Measurements from ENCODE around the gene ZSWIM3.

The ZSWIM3 gene

DNA sequence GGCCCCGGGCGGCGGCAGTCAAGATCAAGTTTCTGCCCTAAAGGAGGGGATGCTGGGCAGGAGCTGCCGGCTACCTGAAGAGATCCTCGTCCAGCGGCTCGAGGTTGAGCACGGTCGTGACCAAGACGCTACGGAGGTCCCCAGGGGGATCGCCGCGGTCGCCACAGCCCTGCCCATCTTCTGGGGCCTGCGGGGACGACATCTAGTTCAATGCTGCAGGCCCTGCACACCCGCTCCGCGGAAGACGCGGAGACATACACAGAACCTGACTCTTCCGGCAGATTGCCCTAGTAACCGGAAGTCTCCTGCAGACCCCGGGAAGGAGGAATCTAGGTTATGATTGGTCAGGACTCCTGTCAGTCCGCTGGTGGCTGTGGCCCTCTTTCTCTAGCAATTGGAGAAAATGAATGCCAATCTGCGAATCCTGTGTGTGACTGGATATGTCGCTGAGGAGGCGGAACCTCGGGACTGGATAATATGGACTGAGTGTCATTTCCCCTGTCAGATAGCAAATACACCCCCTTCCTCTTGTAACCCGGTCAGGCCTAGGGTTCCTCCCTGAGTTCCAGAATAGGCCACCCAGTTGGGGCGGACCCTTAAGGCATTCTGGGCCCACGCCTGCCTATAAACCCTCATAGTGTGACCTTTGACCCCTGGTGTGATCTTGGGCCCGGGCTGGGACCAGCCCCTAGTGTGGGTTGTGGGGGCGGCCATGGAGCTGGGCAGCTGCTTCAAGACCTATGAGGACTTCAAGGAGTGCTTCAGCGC is at the start of gene ZSWIM3, which contains the start of gene ACOT8:
ZSWIM3 (plus strand) TSS at position 501 of the 768 bp plus-strand sequence; CDS start at position 713, 212 bp downstream.
ACOT8 (minus strand) TSS at position 279 of the 768 bp plus-strand sequence; CDS start at position 202, 77 bp downstream.
- Histone ChIP-seq H3K4me3 (ENCODE audit: low read length) (peak within 1 kb of the TSS; percentile 92), H3K9ac (ENCODE audit: low read length) (peak within 1 kb of the TSS; percentile 93), H3K27me3 (replicated peaks; ENCODE audit: control insufficient read depth, insufficient read depth, low read length) (no peaks in the 10 kb centered on the region), H3K4me1 (ENCODE audit: control insufficient read depth, insufficient read depth, low read length) (peaks cover 28% of the 10 kb centered on the region), H3K9me3 (ENCODE audit: control insufficient read depth, low read length) (no peaks in the 10 kb centered on the region), H3K36me3 (ENCODE audit: control insufficient read depth, insufficient read depth, low read length, severe bottlenecking) (peaks cover 9% of the 10 kb centered on the region)
- peak; percentile 100 for DNase-seq (ENCODE audit: low read depth)

DNA sequence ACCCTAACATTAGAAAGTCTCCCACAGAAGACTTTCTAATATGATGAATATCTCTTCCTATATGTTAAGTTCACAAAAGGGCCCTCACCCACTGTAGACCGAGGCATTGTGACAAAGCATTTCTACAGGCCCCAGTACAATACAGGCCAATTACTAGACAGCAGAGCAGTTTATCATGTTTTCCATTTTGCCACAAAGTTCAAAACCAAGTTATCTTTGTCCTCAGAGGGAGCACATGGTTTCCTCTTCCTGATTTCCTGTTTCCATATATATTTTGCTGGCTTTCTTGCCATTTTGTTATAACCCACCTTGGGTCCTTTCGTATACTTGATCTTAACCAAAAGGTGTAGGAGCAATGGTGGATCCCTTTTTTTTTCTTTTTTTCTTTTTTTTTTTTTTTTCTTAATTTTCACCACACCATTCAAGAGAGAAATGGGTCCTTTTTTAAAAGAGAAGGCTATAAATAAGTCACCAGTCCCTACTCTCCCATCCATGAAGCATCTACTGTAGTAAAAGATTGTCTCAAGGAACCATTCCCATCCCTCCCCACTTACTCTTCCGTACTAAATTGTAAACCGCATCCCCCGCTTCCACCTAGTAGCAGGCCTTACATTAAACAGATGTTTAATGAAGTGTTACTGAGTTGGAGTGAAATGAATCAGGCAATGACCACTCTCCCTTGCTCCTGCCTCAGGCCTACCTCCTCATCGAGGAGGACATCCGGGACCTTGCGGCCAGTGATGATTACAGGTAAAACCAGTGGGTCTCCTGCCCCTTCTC is 47.0 kb upstream of the ZSWIM3 start:
- H3K9me3 ChIP-seq (ENCODE audit: control insufficient read depth, low read length), result no peaks in the 10 kb centered on the region
- H3K9ac ChIP-seq (ENCODE audit: low read length), result no peak overlapping the region
- no peak overlapping the region for H3K4me3 ChIP-seq (ENCODE audit: low read length)
- no peak for DNase-seq (ENCODE audit: low read depth)
- peaks cover 9% of the 10 kb centered on the region for H3K4me1 ChIP-seq (ENCODE audit: control insufficient read depth, insufficient read depth, low read length)
- peaks cover 59% of the 10 kb centered on the region for H3K36me3 ChIP-seq (ENCODE audit: control insufficient read depth, insufficient read depth, low read length, severe bottlenecking)
- no peaks in the 10 kb centered on the region for H3K27me3 ChIP-seq (replicated peaks; ENCODE audit: control insufficient read depth, insufficient read depth, low read length)

DNA sequence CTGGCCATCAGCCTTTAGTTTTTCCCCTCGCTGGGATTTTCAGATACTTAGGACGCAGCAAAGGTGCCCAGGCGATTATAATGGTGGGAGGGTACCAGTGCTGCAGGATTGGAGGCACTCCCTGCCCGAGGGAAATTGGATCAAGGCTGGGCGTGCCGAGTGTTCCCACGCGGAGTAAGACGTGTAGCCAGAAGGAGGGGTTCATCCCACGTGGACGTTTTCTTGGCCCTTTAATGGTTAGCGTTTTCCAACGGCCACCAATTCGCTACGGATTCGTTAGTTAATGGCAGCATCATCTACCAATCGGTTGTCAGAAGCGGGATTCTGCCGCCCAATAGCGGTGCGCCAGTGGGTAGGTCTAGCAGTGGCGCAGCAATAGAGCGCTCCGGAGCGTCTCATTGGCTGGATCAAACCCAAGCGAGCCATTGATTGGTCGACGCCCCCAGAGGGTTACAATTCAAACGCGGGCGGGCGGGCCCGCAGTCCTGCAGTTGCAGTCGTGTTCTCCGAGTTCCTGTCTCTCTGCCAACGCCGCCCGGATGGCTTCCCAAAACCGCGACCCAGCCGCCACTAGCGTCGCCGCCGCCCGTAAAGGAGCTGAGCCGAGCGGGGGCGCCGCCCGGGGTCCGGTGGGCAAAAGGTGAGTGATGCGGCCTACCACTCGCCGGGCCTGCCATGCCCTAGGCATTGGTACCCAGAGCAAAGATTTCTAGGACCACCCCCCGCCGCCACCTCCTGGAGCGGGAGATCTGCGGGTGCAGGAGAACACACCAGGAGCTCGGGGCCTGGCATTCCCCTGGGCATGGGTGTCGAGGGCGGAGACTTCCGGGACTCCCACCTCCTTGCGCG is 45.0 kb upstream of the ZSWIM3 start, which contains the start of gene UBE2C:
UBE2C (plus strand) TSS at position 488 of the 849 bp plus-strand sequence; CDS start at position 540, 52 bp downstream.
- peaks cover 42% of the 10 kb centered on the region for H3K36me3 ChIP-seq (ENCODE audit: control insufficient read depth, insufficient read depth, low read length, severe bottlenecking)
- no peaks in the 10 kb centered on the region for H3K9me3 ChIP-seq (ENCODE audit: control insufficient read depth, low read length)
- no peaks in the 10 kb centered on the region for H3K27me3 ChIP-seq (replicated peaks; ENCODE audit: control insufficient read depth, insufficient read depth, low read length)
- peak within 1 kb of the TSS; percentile 69 for H3K9ac ChIP-seq (ENCODE audit: low read length)
- peak within 1 kb of the TSS; percentile 82 for H3K4me3 ChIP-seq (ENCODE audit: low read length)
- peaks cover 13% of the 10 kb centered on the region for H3K4me1 ChIP-seq (ENCODE audit: control insufficient read depth, insufficient read depth, low read length)
- DNase-seq (ENCODE audit: low read depth), result peak; percentile 100

GRCh38 chr20:45813006-45813340 is 44.4 kb upstream of the ZSWIM3 start:
- no peak for DNase-seq (ENCODE audit: low read depth)
- H3K4me1 ChIP-seq (ENCODE audit: control insufficient read depth, insufficient read depth, low read length), result peaks cover 18% of the 10 kb centered on the region
- no peaks in the 10 kb centered on the region for H3K9me3 ChIP-seq (ENCODE audit: control insufficient read depth, low read length)
- H3K9ac ChIP-seq (ENCODE audit: low read length), result peak overlapping the region; percentile 69
- H3K4me3 ChIP-seq (ENCODE audit: low read length), result peak overlapping the region; percentile 82
- H3K27me3 ChIP-seq (replicated peaks; ENCODE audit: control insufficient read depth, insufficient read depth, low read length), result no peaks in the 10 kb centered on the region
- peaks cover 36% of the 10 kb centered on the region for H3K36me3 ChIP-seq (ENCODE audit: control insufficient read depth, insufficient read depth, low read length, severe bottlenecking)

DNA sequence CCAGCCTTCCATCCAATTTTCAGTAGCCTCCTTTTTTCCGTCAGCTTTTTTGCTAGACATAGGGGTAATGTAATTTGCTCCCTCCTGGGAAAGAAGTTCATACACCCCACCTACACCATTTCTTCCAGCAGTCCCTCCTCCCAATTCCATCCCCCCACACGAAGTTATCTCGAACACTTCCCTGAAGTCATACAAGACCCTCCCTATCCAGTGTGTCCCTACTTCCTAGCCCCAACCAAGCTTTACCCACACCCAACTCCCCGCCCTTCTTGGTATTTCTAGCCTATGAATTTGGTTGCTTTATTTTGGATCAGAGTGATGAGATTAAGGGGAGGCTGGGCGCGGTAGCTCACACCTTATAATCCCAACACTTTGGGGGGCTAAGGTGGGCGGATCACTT is 43.9 kb upstream of the ZSWIM3 start:
- Histone ChIP-seq H3K27me3 (replicated peaks; ENCODE audit: control insufficient read depth, insufficient read depth, low read length) (no peaks in the 10 kb centered on the region), H3K4me1 (ENCODE audit: control insufficient read depth, insufficient read depth, low read length) (peaks cover 21% of the 10 kb centered on the region), H3K9me3 (ENCODE audit: control insufficient read depth, low read length) (no peaks in the 10 kb centered on the region), H3K36me3 (ENCODE audit: control insufficient read depth, insufficient read depth, low read length, severe bottlenecking) (peaks cover 32% of the 10 kb centered on the region), H3K4me3 (ENCODE audit: low read length) (peak overlapping the region; percentile 82), H3K9ac (ENCODE audit: low read length) (no peak overlapping the region)
- no peak for DNase-seq (ENCODE audit: low read depth)

DNA sequence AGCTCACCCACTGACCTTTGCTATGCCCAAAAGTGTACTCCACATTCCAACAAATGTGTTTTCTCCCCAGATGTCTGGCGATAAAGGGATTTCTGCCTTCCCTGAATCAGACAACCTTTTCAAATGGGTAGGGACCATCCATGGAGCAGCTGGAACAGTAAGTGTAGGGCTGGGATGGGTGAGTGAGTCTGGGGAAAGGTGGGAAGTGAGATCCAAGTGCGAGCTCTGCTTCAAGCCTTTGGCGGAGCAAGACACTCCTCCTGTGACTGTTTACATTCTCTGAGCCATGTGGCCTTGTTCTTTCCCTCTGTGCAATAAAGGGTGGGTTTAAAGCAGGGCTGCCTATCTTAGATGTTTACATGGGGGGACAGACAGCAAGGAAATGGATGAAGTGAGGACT is 43.1 kb upstream of the ZSWIM3 start:
- DNase-seq (ENCODE audit: low read depth), result no peak
- no peaks in the 10 kb centered on the region for H3K27me3 ChIP-seq (replicated peaks; ENCODE audit: control insufficient read depth, insufficient read depth, low read length)
- no peaks in the 10 kb centered on the region for H3K9me3 ChIP-seq (ENCODE audit: control insufficient read depth, low read length)
- H3K4me3 ChIP-seq (ENCODE audit: low read length), result no peak overlapping the region
- H3K36me3 ChIP-seq (ENCODE audit: control insufficient read depth, insufficient read depth, low read length, severe bottlenecking), result peaks cover 24% of the 10 kb centered on the region
- peaks cover 21% of the 10 kb centered on the region for H3K4me1 ChIP-seq (ENCODE audit: control insufficient read depth, insufficient read depth, low read length)
- no peak overlapping the region for H3K9ac ChIP-seq (ENCODE audit: low read length)

- no peak overlapping the region for H3K4me3 ChIP-seq (ENCODE audit: low read length)
- H3K9me3 ChIP-seq (ENCODE audit: control insufficient read depth, low read length), result no peaks in the 10 kb centered on the region
- H3K27me3 ChIP-seq (replicated peaks; ENCODE audit: control insufficient read depth, insufficient read depth, low read length), result peaks cover 1% of the 10 kb centered on the region
- peaks cover 19% of the 10 kb centered on the region for H3K4me1 ChIP-seq (ENCODE audit: control insufficient read depth, insufficient read depth, low read length)
- no peaks in the 10 kb centered on the region for H3K36me3 ChIP-seq (ENCODE audit: control insufficient read depth, insufficient read depth, low read length, severe bottlenecking)
- DNase-seq (ENCODE audit: low read depth), result no peak
- H3K9ac ChIP-seq (ENCODE audit: low read length), result no peak overlapping the region
These were observed 40.5 kb upstream of the ZSWIM3 start for GRCh38 chr20:45816951-45817350.

DNA sequence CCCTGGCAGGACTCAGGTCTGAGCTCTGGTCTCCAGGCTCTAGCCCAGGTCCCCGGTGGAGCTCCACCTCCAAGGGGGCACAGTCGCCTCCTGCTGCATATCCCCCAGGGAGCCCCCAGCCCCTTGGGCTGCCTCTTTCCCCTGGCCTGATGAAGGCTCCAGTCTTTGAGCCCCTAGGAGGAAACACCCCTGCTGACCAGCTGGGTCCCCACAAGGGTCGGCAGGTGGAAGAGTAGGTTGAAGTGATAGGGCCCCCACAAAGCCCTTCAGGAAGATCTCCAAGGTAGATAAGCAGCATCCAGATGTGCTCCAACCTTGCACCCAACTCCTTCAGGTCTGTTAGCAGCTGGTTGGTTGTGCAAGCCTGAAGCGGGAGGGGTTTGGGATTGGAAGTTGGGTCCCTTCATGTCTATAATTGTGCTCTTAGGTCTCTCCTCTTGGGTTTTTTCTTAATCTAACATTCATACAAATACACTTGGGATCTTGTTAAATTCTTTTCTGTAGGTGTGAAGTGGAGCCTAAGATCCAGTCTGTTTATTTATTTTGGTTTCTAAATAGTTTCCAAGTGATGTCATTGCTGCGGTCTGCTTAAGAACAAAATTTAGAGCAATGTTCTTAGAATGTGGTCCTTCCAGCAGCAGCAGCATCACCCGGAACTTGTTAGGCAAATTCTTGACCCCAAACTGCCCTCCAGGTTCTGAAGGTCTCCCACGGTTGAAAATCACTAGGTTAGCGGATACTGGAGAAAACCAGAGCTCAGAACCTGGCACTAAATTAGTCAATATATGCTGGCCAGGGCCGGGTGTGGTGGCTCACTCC is 39.8 kb upstream of the ZSWIM3 start:
- no peak overlapping the region for H3K4me3 ChIP-seq (ENCODE audit: low read length)
- peaks cover 18% of the 10 kb centered on the region for H3K4me1 ChIP-seq (ENCODE audit: control insufficient read depth, insufficient read depth, low read length)
- H3K27me3 ChIP-seq (replicated peaks; ENCODE audit: control insufficient read depth, insufficient read depth, low read length), result peaks cover 3% of the 10 kb centered on the region
- H3K9ac ChIP-seq (ENCODE audit: low read length), result no peak overlapping the region
- H3K9me3 ChIP-seq (ENCODE audit: control insufficient read depth, low read length), result no peaks in the 10 kb centered on the region
- peak; percentile 74 for DNase-seq (ENCODE audit: low read depth)
- no peaks in the 10 kb centered on the region for H3K36me3 ChIP-seq (ENCODE audit: control insufficient read depth, insufficient read depth, low read length, severe bottlenecking)

GRCh38 chr20:45818239-45818638 is 39.2 kb upstream of the ZSWIM3 start:
- DNase-seq (ENCODE audit: low read depth), result no peak
- H3K4me1 ChIP-seq (ENCODE audit: control insufficient read depth, insufficient read depth, low read length), result peaks cover 19% of the 10 kb centered on the region
- no peak overlapping the region for H3K9ac ChIP-seq (ENCODE audit: low read length)
- peaks cover 5% of the 10 kb centered on the region for H3K27me3 ChIP-seq (replicated peaks; ENCODE audit: control insufficient read depth, insufficient read depth, low read length)
- H3K36me3 ChIP-seq (ENCODE audit: control insufficient read depth, insufficient read depth, low read length, severe bottlenecking), result no peaks in the 10 kb centered on the region
- no peak overlapping the region for H3K4me3 ChIP-seq (ENCODE audit: low read length)
- no peaks in the 10 kb centered on the region for H3K9me3 ChIP-seq (ENCODE audit: control insufficient read depth, low read length)

GRCh38 chr20:45819466-45819865 is 37.9 kb upstream of the ZSWIM3 start:
- DNase-seq (ENCODE audit: low read depth), result no peak
- Histone ChIP-seq H3K9me3 (ENCODE audit: control insufficient read depth, low read length) (no peaks in the 10 kb centered on the region), H3K36me3 (ENCODE audit: control insufficient read depth, insufficient read depth, low read length, severe bottlenecking) (no peaks in the 10 kb centered on the region), H3K9ac (ENCODE audit: low read length) (no peak overlapping the region), H3K27me3 (replicated peaks; ENCODE audit: control insufficient read depth, insufficient read depth, low read length) (peaks cover 7% of the 10 kb centered on the region), H3K4me3 (ENCODE audit: low read length) (no peak overlapping the region), H3K4me1 (ENCODE audit: control insufficient read depth, insufficient read depth, low read length) (peaks cover 22% of the 10 kb centered on the region)

All from adipocyte (in vitro differentiated cells).